ENCODE measurements around the gene AADACL4. TPM values are rescaled to one million over a fixed set of nuclear protein-coding genes. Genes with fewer than 3 reads are reported as not detected.
A peak's percentile ranks its signal among the peaks of the same experiment; 100 is the strongest.

Gene AADACL4
- total and polyA plus RNA-seq, 9 of the 15 experiments (the other 6 are each of a cell fraction or from before 2014, with no cell fraction given): not detected

GRCh38 chr1:12615865-12616708 is 27.8 kb upstream of the AADACL4 start (continued):
- TF ChIP-seq BRD4 (IDR thresholded peaks at IDR 0.05): no peak
- TF ChIP-seq LCOR (CRISPR knock-in tag; IDR thresholded peaks at IDR 0.05): no peak
- TF ChIP-seq KAT8 (IDR thresholded peaks at IDR 0.05; ENCODE audit: low read depth): no peak
- TF ChIP-seq ZBTB17 (CRISPR knock-in tag; IDR thresholded peaks at IDR 0.05): no peak; the same call in 1 of the 2 replicates
- TF ChIP-seq POLR2AphosphoS5 (IDR thresholded peaks at IDR 0.05; ENCODE audit: control insufficient read depth, insufficient read depth, low read depth, low read length): no peak; the same call in 1 of the 2 replicates
- TF ChIP-seq ZNF280B (CRISPR knock-in tag; IDR thresholded peaks at IDR 0.05): no peak
- peak; percentile 11; the same call in 1 of the 2 replicates for TF ChIP-seq ESRRA (IDR thresholded peaks at IDR 0.05; ENCODE audit: borderline replicate concordance, low read depth)
- TF ChIP-seq FOXA3 (CRISPR knock-in tag; conservative IDR thresholded peaks at IDR 0.05 in 1 of 2, IDR thresholded peaks at IDR 0.05 in 1 of 2): no peak
- TF ChIP-seq, protein P1, sequence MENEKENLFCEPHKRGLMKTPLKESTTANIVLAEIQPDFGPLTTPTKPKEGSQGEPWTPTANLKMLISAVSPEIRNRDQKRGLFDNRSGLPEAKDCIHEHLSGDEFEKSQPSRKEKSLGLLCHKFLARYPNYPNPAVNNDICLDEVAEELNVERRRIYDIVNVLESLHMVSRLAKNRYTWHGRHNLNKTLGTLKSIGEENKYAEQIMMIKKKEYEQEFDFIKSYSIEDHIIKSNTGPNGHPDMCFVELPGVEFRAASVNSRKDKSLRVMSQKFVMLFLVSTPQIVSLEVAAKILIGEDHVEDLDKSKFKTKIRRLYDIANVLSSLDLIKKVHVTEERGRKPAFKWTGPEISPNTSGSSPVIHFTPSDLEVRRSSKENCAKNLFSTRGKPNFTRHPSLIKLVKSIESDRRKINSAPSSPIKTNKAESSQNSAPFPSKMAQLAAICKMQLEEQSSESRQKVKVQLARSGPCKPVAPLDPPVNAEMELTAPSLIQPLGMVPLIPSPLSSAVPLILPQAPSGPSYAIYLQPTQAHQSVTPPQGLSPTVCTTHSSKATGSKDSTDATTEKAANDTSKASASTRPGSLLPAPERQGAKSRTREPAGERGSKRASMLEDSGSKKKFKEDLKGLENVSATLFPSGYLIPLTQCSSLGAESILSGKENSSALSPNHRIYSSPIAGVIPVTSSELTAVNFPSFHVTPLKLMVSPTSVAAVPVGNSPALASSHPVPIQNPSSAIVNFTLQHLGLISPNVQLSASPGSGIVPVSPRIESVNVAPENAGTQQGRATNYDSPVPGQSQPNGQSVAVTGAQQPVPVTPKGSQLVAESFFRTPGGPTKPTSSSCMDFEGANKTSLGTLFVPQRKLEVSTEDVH (IDR thresholded peaks at IDR 0.05; ENCODE audit: low read depth, partially characterized antibody): no peak
- 0 out of 2 replicates have a peak, but pooled peaks have one; percentile 7 for TF ChIP-seq ZNF695 (CRISPR knock-in tag; IDR thresholded peaks at IDR 0.05)
- no peak for TF ChIP-seq PML (IDR thresholded peaks at IDR 0.05; ENCODE audit: low read length)
- TF ChIP-seq SMARCA5 (IDR thresholded peaks at IDR 0.05): no peak
- no peak for TF ChIP-seq MEF2D (tag; conservative IDR thresholded peaks at IDR 0.05; ENCODE audit: low read depth)
- no peak for TF ChIP-seq E2F5 (CRISPR knock-in tag; IDR thresholded peaks at IDR 0.05)
- no peak for TF ChIP-seq ZNF253 (CRISPR knock-in tag; conservative IDR thresholded peaks at IDR 0.05)
- TF ChIP-seq, protein P2, sequence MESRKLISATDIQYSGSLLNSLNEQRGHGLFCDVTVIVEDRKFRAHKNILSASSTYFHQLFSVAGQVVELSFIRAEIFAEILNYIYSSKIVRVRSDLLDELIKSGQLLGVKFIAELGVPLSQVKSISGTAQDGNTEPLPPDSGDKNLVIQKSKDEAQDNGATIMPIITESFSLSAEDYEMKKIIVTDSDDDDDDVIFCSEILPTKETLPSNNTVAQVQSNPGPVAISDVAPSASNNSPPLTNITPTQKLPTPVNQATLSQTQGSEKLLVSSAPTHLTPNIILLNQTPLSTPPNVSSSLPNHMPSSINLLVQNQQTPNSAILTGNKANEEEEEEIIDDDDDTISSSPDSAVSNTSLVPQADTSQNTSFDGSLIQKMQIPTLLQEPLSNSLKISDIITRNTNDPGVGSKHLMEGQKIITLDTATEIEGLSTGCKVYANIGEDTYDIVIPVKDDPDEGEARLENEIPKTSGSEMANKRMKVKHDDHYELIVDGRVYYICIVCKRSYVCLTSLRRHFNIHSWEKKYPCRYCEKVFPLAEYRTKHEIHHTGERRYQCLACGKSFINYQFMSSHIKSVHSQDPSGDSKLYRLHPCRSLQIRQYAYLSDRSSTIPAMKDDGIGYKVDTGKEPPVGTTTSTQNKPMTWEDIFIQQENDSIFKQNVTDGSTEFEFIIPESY (CRISPR knock-in tag; IDR thresholded peaks at IDR 0.05): no peak
- no peak for TF ChIP-seq SETDB1 (IDR thresholded peaks at IDR 0.05; ENCODE audit: low read length)
- peak; percentile 86 for TF ChIP-seq ZNF395 (CRISPR knock-in tag; IDR thresholded peaks at IDR 0.05)
- peak; percentile 59; the same call in 1 of the 2 replicates for TF ChIP-seq ETV5 (CRISPR knock-in tag; IDR thresholded peaks at IDR 0.05; ENCODE audit: low read depth)

Measured in K562 (cell line).